CD4-positive, alpha-beta T cell (primary cell): ENCODE data around the gene MIA. TPM values are rescaled to one million over a fixed set of nuclear protein-coding genes. Genes with fewer than 3 reads are reported as not detected.

Experiments used
- ATAC-seq: fragments of 200-7000 bp; cut with Tn5 transposase; one replicate; pipeline ENCODE4 v1.10.0; 2022; ENCODE audit warnings: mild to moderate bottlenecking; ENCODE audit not compliant: poor library complexity
- CTCF ChIA-PET: fragments of 350-600 bp; sonication (Branson Sonifier 250); formaldehyde crosslinking; loops from one replicate; lab custom pipeline; 2021; ENCODE audit warnings: antibody characterized with exemption, inconsistent platforms; lab: Charles Lee
- POLR2A ChIA-PET: fragments of 350-600 bp; sonication (Branson Sonifier 250); formaldehyde crosslinking; loops from one replicate; lab custom pipeline; 2021; ENCODE audit warnings: antibody characterized with exemption, inconsistent platforms; lab: Charles Lee
- DNase-seq, 14 experiments: peaks; one replicate each; pipeline ENCODE4 v3.0.0-alpha.2; 2013 to 2020; ENCODE audit warnings: mixed read lengths in 2 of 14
- H3K27ac ChIP-seq, 2 donors: one replicate each; pipeline versions ENCODE4 v1.5.1 to v1.7.0; 2013; ENCODE audit warnings: low read length in 2 of 2, low read depth in 1 of 2, mild to moderate bottlenecking in 1 of 2
- H3K27me3 ChIP-seq, 2 experiments: 1 replicate in 1 of 2; 2 replicates in 1 of 2; pipeline versions ENCODE4 v1.6.1 to v1.7.0; 2013; ENCODE audit warnings: low read length in 2 of 2, control low read depth in 1 of 2, mild to moderate bottlenecking in 1 of 2, moderate library complexity in 1 of 2; ENCODE audit not compliant: insufficient read depth in 2 of 2, control insufficient read depth in 1 of 2
- H3K36me3 ChIP-seq: one replicate; pipeline ENCODE4 v1.6.1; 2013; ENCODE audit warnings: low read length, control low read depth; ENCODE audit not compliant: insufficient read depth
- H3K4me1 ChIP-seq: one replicate; pipeline ENCODE4 v1.6.1; 2013; ENCODE audit warnings: low read length, control low read depth; ENCODE audit not compliant: insufficient read depth
- H3K4me3 ChIP-seq: one replicate; pipeline ENCODE4 v1.5.1; 2013; ENCODE audit warnings: mild to moderate bottlenecking, low read length, moderate library complexity
- H3K9me3 ChIP-seq, 2 experiments: 1 replicate in 1 of 2; 2 replicates in 1 of 2; pipeline versions ENCODE4 v1.6.1 to v1.7.0; 2013; ENCODE audit warnings: low read length in 2 of 2, mild to moderate bottlenecking in 2 of 2, control low read depth in 1 of 2, moderate library complexity in 1 of 2; ENCODE audit not compliant: control insufficient read depth in 1 of 2, insufficient read depth in 1 of 2
- H3K27ac Mint-ChIP-seq: one replicate; pipeline ENCODE4 v1.8.0; 2020; ENCODE audit warnings: mixed read lengths
- H3K27me3 Mint-ChIP-seq: one replicate; pipeline ENCODE4 v1.8.0; 2021; ENCODE audit warnings: mixed read lengths
- H3K36me3 Mint-ChIP-seq: one replicate; pipeline ENCODE4 v1.8.0; 2021; ENCODE audit warnings: low read depth, mixed read lengths
- H3K4me1 Mint-ChIP-seq: one replicate; pipeline ENCODE4 v1.8.0; 2021; ENCODE audit warnings: low read depth, mixed read lengths
- H3K4me3 Mint-ChIP-seq: one replicate; pipeline ENCODE4 v1.8.0; 2020; ENCODE audit warnings: mild to moderate bottlenecking, mixed read lengths
- H3K9me3 Mint-ChIP-seq: one replicate; pipeline ENCODE4 v1.8.0; 2020; ENCODE audit warnings: mixed read lengths
- intact Hi-C, 2 experiments: fragments of 100-400 bp; cut with DNase I in 1 of 2; cut with micrococcal nuclease in 1 of 2; formaldehyde crosslinking; loops; one replicate each; pipeline versions ENCODE4 v1.15.1 to v1.9.0; 2023 to 2025; cut with DNase I, micrococcal nuclease
- total RNA-seq, 174 experiments: library from RNA in 2 of 174; stranded (reverse) in 2 of 174; gene quantifications; one replicate each; pipeline ENCODE4 v1.2.3 and lab custom pipeline; 2021 to 2026
- TF ChIP-seq, protein P1 (sequence below): fragments of 200-600 bp; IDR thresholded peaks from one replicate; pipeline ENCODE4 v1.8.0; 2022; ENCODE audit warnings: antibody characterized with exemption, mild to moderate bottlenecking

Gene MIA
- total RNA-seq, 2 experiments from 2014 or later: not detected

- intact Hi-C loops: no loop called here
- H3K4me3 Mint-ChIP-seq: peak overlapping the region; percentile 96
- DNase-seq (peak in 10 of 14 experiments; percentile 43 to 77 (median 64)), ATAC-seq (peak; percentile 6)
- H3K4me1 ChIP-seq: peaks cover 100% of the 10 kb centered on the region
- H3K36me3 ChIP-seq: peaks cover 63% of the 10 kb centered on the region
- TF ChIP-seq, protein P1, sequence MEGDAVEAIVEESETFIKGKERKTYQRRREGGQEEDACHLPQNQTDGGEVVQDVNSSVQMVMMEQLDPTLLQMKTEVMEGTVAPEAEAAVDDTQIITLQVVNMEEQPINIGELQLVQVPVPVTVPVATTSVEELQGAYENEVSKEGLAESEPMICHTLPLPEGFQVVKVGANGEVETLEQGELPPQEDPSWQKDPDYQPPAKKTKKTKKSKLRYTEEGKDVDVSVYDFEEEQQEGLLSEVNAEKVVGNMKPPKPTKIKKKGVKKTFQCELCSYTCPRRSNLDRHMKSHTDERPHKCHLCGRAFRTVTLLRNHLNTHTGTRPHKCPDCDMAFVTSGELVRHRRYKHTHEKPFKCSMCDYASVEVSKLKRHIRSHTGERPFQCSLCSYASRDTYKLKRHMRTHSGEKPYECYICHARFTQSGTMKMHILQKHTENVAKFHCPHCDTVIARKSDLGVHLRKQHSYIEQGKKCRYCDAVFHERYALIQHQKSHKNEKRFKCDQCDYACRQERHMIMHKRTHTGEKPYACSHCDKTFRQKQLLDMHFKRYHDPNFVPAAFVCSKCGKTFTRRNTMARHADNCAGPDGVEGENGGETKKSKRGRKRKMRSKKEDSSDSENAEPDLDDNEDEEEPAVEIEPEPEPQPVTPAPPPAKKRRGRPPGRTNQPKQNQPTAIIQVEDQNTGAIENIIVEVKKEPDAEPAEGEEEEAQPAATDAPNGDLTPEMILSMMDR: no peak
- H3K27me3 Mint-ChIP-seq: no peaks in the 10 kb centered on the region
- POLR2A ChIA-PET: interaction anchor here (0.6 to 4.2 kb wide), 12 partner anchors 14 to 459 kb away, joined by 3 to 59 read pairs (median 6); partner anchors contain the start of genes ACTMAP, BLVRB, COQ8B and HNRNPUL1
- H3K27me3 ChIP-seq: no peaks in the 10 kb centered on the region
- peaks cover 78% of the 10 kb centered on the region for H3K4me1 Mint-ChIP-seq
- no peaks in the 10 kb centered on the region for H3K9me3 Mint-ChIP-seq
- H3K4me3 ChIP-seq: peak overlapping the region; percentile 96
- CTCF ChIA-PET: interaction anchor here (0.5 to 4.3 kb wide), 6 partner anchors 14 to 671 kb away, joined by 3 to 40 read pairs (median 6); partner anchors contain the start of genes COQ8B, ITPKC, MIA and RAB4B
- peaks cover 71% of the 10 kb centered on the region for H3K36me3 Mint-ChIP-seq
- peak overlapping the region; percentile 86 to 88 for H3K27ac ChIP-seq
- peak overlapping the region; percentile 90 for H3K27ac Mint-ChIP-seq
- no peaks in the 10 kb centered on the region for H3K9me3 ChIP-seq
Measured at GRCh38 chr19:40805258-40805868, 30.0 kb downstream of the MIA start.

- POLR2A ChIA-PET: interaction anchor here (0.6 to 4.2 kb wide), 10 partner anchors 8 to 530 kb away, joined by 3 to 59 read pairs (median 8); partner anchors contain the start of genes ACTMAP, COQ8B, EGLN2 and HNRNPUL1
- peak; percentile 47 for ATAC-seq
- CTCF ChIA-PET: interaction anchor here (0.6 to 4.3 kb wide), 19 partner anchors 8 to 633 kb away, joined by 3 to 40 read pairs (median 4); partner anchors contain the start of genes ACTMAP, COQ8B, DMAC2 and EGLN2
- Mint-ChIP-seq H3K27me3 (no peaks in the 10 kb centered on the region), H3K4me3 (peak overlapping the region; percentile 96), H3K36me3 (peaks cover 72% of the 10 kb centered on the region), H3K27ac (peak overlapping the region; percentile 90), H3K4me1 (peaks cover 85% of the 10 kb centered on the region), H3K9me3 (no peaks in the 10 kb centered on the region)
- Histone ChIP-seq H3K9me3 (no peaks in the 10 kb centered on the region), H3K27ac (peak overlapping the region; percentile 86 to 88), H3K4me1 (peaks cover 100% of the 10 kb centered on the region), H3K36me3 (peaks cover 51% of the 10 kb centered on the region), H3K4me3 (peak overlapping the region; percentile 24), H3K27me3 (no peaks in the 10 kb centered on the region)
- intact Hi-C loops: no loop called here
- TF ChIP-seq, protein P1: peak; percentile 79
- DNase-seq: peak; percentile 66 to 95 (median 75)
Measured at GRCh38 chr19:40806423-40807146, 31.3 kb downstream of the MIA start.
